K562 (cell line): ENCODE results near the gene CCDC185. TPM values are rescaled to one million over a fixed set of nuclear protein-coding genes. Genes with fewer than 3 reads are reported as not detected.

Source experiments
- ATAC-seq: fragments of 200-7000 bp; cut with Tn5 transposase; 3 replicates; pipeline ENCODE4 v1.9.1; 2020; ENCODE audit warnings: moderate library complexity
- BruUV-seq: library from RNA; stranded (reverse); fragments of 400-500 nt; replicated peaks from 2 replicates; lab custom pipeline; 2021; lab: Mats Ljungman, UMichigan
- CTCF ChIA-PET: fragments of 300-600 bp; formaldehyde crosslinking; extraction: SDS; loops from one replicate; lab custom pipeline; 2021; ENCODE audit warnings: low intra/inter-chr PET ratio; lab: Yijun Ruan, JAX
- POLR2A ChIA-PET: fragments of 300-600, 350-650 bp; sonication (Branson Sonifier 250); formaldehyde crosslinking; extraction: SDS; loops from one replicate; lab custom pipeline; 2021; ENCODE audit warnings: antibody characterized with exemption, inconsistent platforms; lab: Yijun Ruan, JAX
- DNase-seq, 4 experiments: peaks; one replicate each; pipeline versions ENCODE4 v3.0.0 to v3.0.0-alpha.2; 2011 to 2018; ENCODE audit warnings: low spot score in 3 of 4, mixed read lengths in 3 of 4; ENCODE audit errors: extremely low read depth in 1 of 4
- FAIRE-seq: peaks from 2 replicates; lab custom pipeline; 2011; peaks lifted over from hg19 to GRCh38; lab: Jason Lieb, UNC
- H2AFZ ChIP-seq: 2 replicates; pipeline ENCODE4 v1.6.0; 2011; ENCODE audit warnings: low read depth, low read length, control low read depth, inconsistent platforms
- H3K27ac ChIP-seq: fragments of 200-600 bp; 3 replicates; pipeline ENCODE4 v1.8.0; 2011; ENCODE audit warnings: low read depth, mild to moderate bottlenecking, control low read depth, inconsistent platforms, low read length, moderate library complexity, mixed read lengths; ENCODE audit errors: extremely low read depth
- H3K27me3 ChIP-seq, 2 experiments: fragments of 300-600 bp in 1 of 2; 2 replicates in 1 of 2; 3 replicates in 1 of 2; pipeline versions ENCODE4 v1.6.0 to v1.8.0; 2011; ENCODE audit warnings: inconsistent platforms in 2 of 2, low read length in 2 of 2, mild to moderate bottlenecking in 1 of 2, mixed read lengths in 1 of 2, moderate library complexity in 1 of 2; ENCODE audit not compliant: control insufficient read depth in 2 of 2, insufficient read depth in 2 of 2
- H3K36me3 ChIP-seq: fragments of 300-600 bp; 3 replicates; pipeline ENCODE4 v1.8.0; 2011; ENCODE audit warnings: mild to moderate bottlenecking, low read length, inconsistent platforms; ENCODE audit not compliant: control insufficient read depth, insufficient read depth
- H3K4me1 ChIP-seq, 2 experiments: fragments of 200-600 bp in 1 of 2; replicated peaks in 1 of 2; 2 replicates in 1 of 2; 3 replicates in 1 of 2; pipeline versions ENCODE4 v1.5.1 to v1.8.0; 2011; ENCODE audit warnings: inconsistent platforms in 2 of 2, low read length in 2 of 2, mild to moderate bottlenecking in 1 of 2, mixed read lengths in 1 of 2, moderate library complexity in 1 of 2; ENCODE audit not compliant: control insufficient read depth in 2 of 2, insufficient read depth in 2 of 2
- H3K4me2 ChIP-seq: 2 replicates; pipeline ENCODE4 v1.6.1; 2011; ENCODE audit warnings: low read length, control low read depth, inconsistent platforms, mixed read lengths; ENCODE audit not compliant: insufficient read depth
- H3K4me3 ChIP-seq: fragments of 200-600 bp; sonication (generic), shearing (Covaris generic); 2 replicates; pipeline ENCODE4 v1.5.1; 2016; ENCODE audit warnings: control low read depth, inconsistent platforms
- H3K79me2 ChIP-seq: fragments of 200-600 bp; 3 replicates; pipeline ENCODE4 v1.8.0; 2011; ENCODE audit warnings: low read length, inconsistent platforms; ENCODE audit not compliant: control insufficient read depth, insufficient read depth
- H3K9ac ChIP-seq, 2 experiments: 2 replicates each; pipeline versions ENCODE4 v1.6.0 to v1.6.1; 2011; ENCODE audit warnings: low read depth in 2 of 2, low read length in 2 of 2, control low read depth in 1 of 2, inconsistent platforms in 1 of 2, mild to moderate bottlenecking in 1 of 2, mixed read lengths in 1 of 2; ENCODE audit not compliant: insufficient read depth in 1 of 2
- H3K9me1 ChIP-seq: one replicate; pipeline ENCODE4 v1.6.0; 2011; ENCODE audit warnings: inconsistent platforms, mild to moderate bottlenecking, low read length, moderate library complexity; ENCODE audit not compliant: control insufficient read depth, insufficient read depth
- H3K9me3 ChIP-seq: replicated peaks from 2 replicates; pipeline ENCODE4 v1.5.1; 2011; ENCODE audit warnings: low read depth, low read length, inconsistent platforms; ENCODE audit not compliant: control insufficient read depth, insufficient read depth
- H4K20me1 ChIP-seq: replicated peaks from 2 replicates; pipeline ENCODE4 v1.6.1; 2011; ENCODE audit warnings: low read length, inconsistent platforms, mixed read lengths; ENCODE audit not compliant: control insufficient read depth, insufficient read depth
- BRF1 ChIP-seq: IDR thresholded peaks from 3 replicates; pipeline ENCODE4 v1.6.1; 2011; ENCODE audit warnings: borderline replicate concordance, mild to moderate bottlenecking; ENCODE audit not compliant: insufficient read length; ENCODE audit errors: extremely low read depth
- CBX5 ChIP-seq: IDR thresholded peaks from 2 replicates; pipeline ENCODE4 v1.6.1; 2014; ENCODE audit warnings: low read depth, borderline replicate concordance
- NCOA1 ChIP-seq: fragments of 450-650 bp; IDR thresholded peaks from 2 replicates; pipeline ENCODE4 v1.6.1; 2016; ENCODE audit warnings: low read depth
- POLR3A ChIP-seq: IDR thresholded peaks from 2 replicates; pipeline ENCODE4 v1.6.1; 2011; ENCODE audit warnings: borderline replicate concordance, mild to moderate bottlenecking, moderate library complexity; ENCODE audit not compliant: insufficient read length, insufficient read depth; ENCODE audit errors: extremely low read depth
- RAD21 ChIP-seq, 2 experiments: fragments of 250-450 bp in 1 of 2; fragments of 450-650 bp in 1 of 2; sonication (Bioruptor Pico) in 1 of 2; formaldehyde crosslinking in 1 of 2; IDR thresholded peaks in 1 of 2; conservative IDR thresholded peaks in 1 of 2; 2 replicates each; pipeline versions ENCODE4 v1.4.0 to v1.8.0; 2020 to 2022; ENCODE audit warnings: mild to moderate bottlenecking in 2 of 2, moderate library complexity in 1 of 2
- SNAPC5 ChIP-seq: fragments of 250-450 bp; sonication (Bioruptor Pico); IDR thresholded peaks from 2 replicates; pipeline ENCODE4 v1.8.0; 2021; ENCODE audit warnings: moderate library complexity, mild to moderate bottlenecking, inconsistent platforms
- SREBF2 ChIP-seq: sonication (generic); formaldehyde crosslinking; IDR thresholded peaks from 2 replicates; pipeline ENCODE4 v1.4.0; 2020; ENCODE audit warnings: mild to moderate bottlenecking, missing genetic modification reagents
- ZC3H11A ChIP-seq: IDR thresholded peaks from 2 replicates; pipeline ENCODE4 v1.6.1; 2012; ENCODE audit warnings: low read depth, low read length, improper control_type of control experiment
- ZNF140 ChIP-seq: fragments of 250-450 bp; sonication (Bioruptor Pico); IDR thresholded peaks from 2 replicates; pipeline ENCODE4 v1.8.0; 2021; ENCODE audit warnings: moderate library complexity, mild to moderate bottlenecking, inconsistent platforms
- WGBS: fragments of 100-300 bp; shearing (Covaris generic); methylation state at CpG from one replicate; pipeline ENCODE4 v1.1.6; 2016; ENCODE audit warnings: low coverage, mixed read lengths; ENCODE audit not compliant: insufficient coverage; ENCODE audit errors: missing lambda C conversion rate; 5-methylcytosine and 5-hydroxymethylcytosine counted together
- in situ Hi-C: fragments of 300-500 bp; cut with MboI; formaldehyde crosslinking; loops from 4 replicates; pipeline ENCODE4 v1.15.0; 2018; ENCODE audit warnings: inconsistent platforms, mixed read lengths
- intact Hi-C: fragments of 100-400 bp; cut with micrococcal nuclease; formaldehyde crosslinking; loops from 2 replicates; pipeline ENCODE4 v1.14.2; 2022
- polyA plus RNA-seq, 8 experiments: library from polyadenylated mRNA; depleted of rRNA in 4 of 8; stranded (reverse) in 5 of 8; unstranded in 3 of 8; fragments of >200 nt; fragmentation: Nextera tagmentation in 2 of 8; fragmentation: Illumina TruSeq in 1 of 8; extraction: Ambion mirVana in 2 of 8; extraction: Trizol in 1 of 8; gene quantifications; 2 replicates each; pipeline versions ENCODE4 v1.2.1 to v1.2.3, GENCODE V29; 2011 to 2014; ENCODE audit warnings: inconsistent platforms in 1 of 8, missing spikeins in 1 of 8
- total RNA-seq, 7 experiments: library from RNA; depleted of rRNA in 6 of 7; stranded (reverse); fragments of >200 nt in 6 of 7; fragmentation: Illumina TruSeq in 2 of 7; extraction: Trizol in 2 of 7; gene quantifications; 2 replicates each; pipeline versions ENCODE4 v1.2.1 to v1.2.3, GENCODE V29; 2011 to 2021; ENCODE audit warnings: low replicate concordance in 1 of 7
- TF ChIP-seq, protein P1 (sequence below): fragments of 250-450 bp; sonication (Bioruptor Pico); IDR thresholded peaks from 2 replicates; pipeline ENCODE4 v1.6.1; 2021; ENCODE audit warnings: mild to moderate bottlenecking
- TF ChIP-seq, protein P2 (sequence below): fragments of 450-650 bp; formaldehyde crosslinking; IDR thresholded peaks from 2 replicates; pipeline ENCODE4 v1.4.0; 2022; ENCODE audit warnings: missing genetic modification characterization

The CCDC185 gene
- total and polyA plus RNA-seq, 9 of the 15 experiments (the other 6 are each of a cell fraction or from before 2014, with no cell fraction given) = not detected

DNA sequence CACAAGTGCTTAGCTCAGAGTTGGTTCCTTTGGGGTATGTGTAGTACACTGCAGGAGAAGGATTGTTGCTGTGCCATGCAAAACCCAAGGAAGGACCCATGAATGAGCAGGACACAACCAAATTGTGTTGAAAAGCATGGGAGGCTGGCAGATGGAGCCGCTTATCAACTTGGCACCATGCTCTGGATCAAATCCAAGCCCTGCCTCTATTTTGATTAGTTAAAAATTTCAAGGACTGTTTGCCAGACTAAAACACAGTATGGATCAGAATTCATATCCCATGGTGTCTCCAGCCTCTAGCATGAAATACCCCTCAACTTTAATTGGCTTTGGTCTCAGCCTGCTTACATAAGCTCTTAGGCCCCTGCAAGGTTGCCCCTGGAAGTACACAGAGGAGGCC is 27.8 kb downstream of the CCDC185 start:
- no peaks in the 10 kb centered on the region for H3K9me3 ChIP-seq
- in situ Hi-C loops = no loop called here
- ChIA-PET CTCF (no interaction called here), POLR2A (no interaction called here)
- H3K4me3 ChIP-seq = no peak overlapping the region
- peaks cover 2 to 26% of the 10 kb centered on the region in 2 experiments; a peak in 2 of 5 replicates for H3K27me3 ChIP-seq
- no peak overlapping the region for H3K9ac ChIP-seq
- no peak overlapping the region for H3K4me2 ChIP-seq
- H2AFZ ChIP-seq = no peak overlapping the region
- FAIRE-seq (no peak), ATAC-seq (no peak), DNase-seq (no peak)
- no peaks in the 10 kb centered on the region for H4K20me1 ChIP-seq
- WGBS = 0% methylated on average over 1 of the region's 1 CpG
- H3K36me3 ChIP-seq = no peaks in the 10 kb centered on the region
- no TSS peak for BruUV-seq
- TF ChIP-seq, protein P1, sequence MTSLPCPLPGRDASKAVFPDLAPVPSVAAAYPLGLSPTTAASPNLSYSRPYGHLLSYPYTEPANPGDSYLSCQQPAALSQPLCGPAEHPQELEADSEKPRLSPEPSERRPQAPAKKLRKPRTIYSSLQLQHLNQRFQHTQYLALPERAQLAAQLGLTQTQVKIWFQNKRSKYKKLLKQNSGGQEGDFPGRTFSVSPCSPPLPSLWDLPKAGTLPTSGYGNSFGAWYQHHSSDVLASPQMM (CRISPR knock-in tag) = no peak
- TF ChIP-seq RAD21 (CRISPR knock-in tag; conservative IDR thresholded peaks at IDR 0.05 in 1 of 2, IDR thresholded peaks at IDR 0.05 in 1 of 2) (no peak), SREBF2 (CRISPR knock-in tag) (no peak), ZNF140 (CRISPR knock-in tag) (no peak), SNAPC5 (CRISPR knock-in tag) (no peak), BRF1 (no peak), CBX5 (no peak), POLR3A (no peak), ZC3H11A (no peak), NCOA1 (no peak)
- TF ChIP-seq, protein P2, sequence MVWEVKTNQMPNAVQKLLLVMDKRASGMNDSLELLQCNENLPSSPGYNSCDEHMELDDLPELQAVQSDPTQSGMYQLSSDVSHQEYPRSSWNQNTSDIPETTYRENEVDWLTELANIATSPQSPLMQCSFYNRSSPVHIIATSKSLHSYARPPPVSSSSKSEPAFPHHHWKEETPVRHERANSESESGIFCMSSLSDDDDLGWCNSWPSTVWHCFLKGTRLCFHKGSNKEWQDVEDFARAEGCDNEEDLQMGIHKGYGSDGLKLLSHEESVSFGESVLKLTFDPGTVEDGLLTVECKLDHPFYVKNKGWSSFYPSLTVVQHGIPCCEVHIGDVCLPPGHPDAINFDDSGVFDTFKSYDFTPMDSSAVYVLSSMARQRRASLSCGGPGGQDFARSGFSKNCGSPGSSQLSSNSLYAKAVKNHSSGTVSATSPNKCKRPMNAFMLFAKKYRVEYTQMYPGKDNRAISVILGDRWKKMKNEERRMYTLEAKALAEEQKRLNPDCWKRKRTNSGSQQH = no peak
- no peaks in the 10 kb centered on the region for H3K4me1 ChIP-seq
- no peaks in the 10 kb centered on the region for H3K9me1 ChIP-seq
- H3K27ac ChIP-seq = no peak overlapping the region
- H3K79me2 ChIP-seq = no peaks in the 10 kb centered on the region
- intact Hi-C loops = no loop called here
